ENCODE results near the gene SLC7A5. TPM values are rescaled to one million over a fixed set of nuclear protein-coding genes. Genes with fewer than 3 reads are reported as not detected.
"Not testable (repeated sequence)": the region's sequence is repeated elsewhere in the genome, so short reads cannot be mapped to it uniquely, and the experiment has no call there.

The SLC7A5 gene
- total RNA-seq, 1 experiment from 2014 or later, result 190 TPM

GRCh38 chr16:87895641-87896141, 26.4 kb upstream of the SLC7A5 start:
- peak; percentile 2 for DNase-seq (ENCODE audit: low read depth, low spot score)

GRCh38 chr16:87894005-87894404, 24.7 kb upstream of the SLC7A5 start:
- DNase-seq (ENCODE audit: low read depth, low spot score); in situ Hi-C loops (cut with HindIII; ENCODE audit: low pct_unique_long_range_greater_than_20kb, low sequenced_read_pairs): not testable (repeated sequence)

More at GRCh38 chr16:87895641-87896141, 26.4 kb upstream of the SLC7A5 start:
- in situ Hi-C loops (cut with HindIII; ENCODE audit: low pct_unique_long_range_greater_than_20kb, low sequenced_read_pairs), result no loop called here

- no peak for DNase-seq (ENCODE audit: low read depth, low spot score)
- in situ Hi-C loops (cut with HindIII; ENCODE audit: low pct_unique_long_range_greater_than_20kb, low sequenced_read_pairs), result no loop called here
These were observed 22.5 kb upstream of the SLC7A5 start for GRCh38 chr16:87891764-87892163.

GRCh38 chr16:87889762-87890161, 20.5 kb upstream of the SLC7A5 start:
- in situ Hi-C loops (cut with HindIII; ENCODE audit: low pct_unique_long_range_greater_than_20kb, low sequenced_read_pairs), result not testable (repeated sequence)

GRCh38 chr16:87888346-87888745, 19.0 kb upstream of the SLC7A5 start:
- in situ Hi-C loops (cut with HindIII; ENCODE audit: low pct_unique_long_range_greater_than_20kb, low sequenced_read_pairs); DNase-seq (ENCODE audit: low read depth, low spot score): not testable (repeated sequence)

More at GRCh38 chr16:87889762-87890161, 20.5 kb upstream of the SLC7A5 start:
- peak; percentile 5 for DNase-seq (ENCODE audit: low read depth, low spot score)

GRCh38 chr16:87887931-87888330, 18.6 kb upstream of the SLC7A5 start:
- DNase-seq (ENCODE audit: low read depth, low spot score); in situ Hi-C loops (cut with HindIII; ENCODE audit: low pct_unique_long_range_greater_than_20kb, low sequenced_read_pairs): not testable (repeated sequence)

- in situ Hi-C loops (cut with HindIII; ENCODE audit: low pct_unique_long_range_greater_than_20kb, low sequenced_read_pairs); DNase-seq (ENCODE audit: low read depth, low spot score): not testable (repeated sequence)
These were observed 16.2 kb upstream of the SLC7A5 start for GRCh38 chr16:87885371-87885967.

- no peak for DNase-seq (ENCODE audit: low read depth, low spot score)
- in situ Hi-C loops (cut with HindIII; ENCODE audit: low pct_unique_long_range_greater_than_20kb, low sequenced_read_pairs), result no loop called here
These were observed 13.2 kb upstream of the SLC7A5 start for GRCh38 chr16:87882436-87883019.

- DNase-seq (ENCODE audit: low read depth, low spot score), result no peak
- in situ Hi-C loops (cut with HindIII; ENCODE audit: low pct_unique_long_range_greater_than_20kb, low sequenced_read_pairs), result no loop called here
These were observed 12.3 kb upstream of the SLC7A5 start for GRCh38 chr16:87881324-87882200.

GRCh38 chr16:87880117-87880696, 10.9 kb upstream of the SLC7A5 start:
- in situ Hi-C loops (cut with HindIII; ENCODE audit: low pct_unique_long_range_greater_than_20kb, low sequenced_read_pairs), result no loop called here
- no peak for DNase-seq (ENCODE audit: low read depth, low spot score)

GRCh38 chr16:87879411-87880013, 10.2 kb upstream of the SLC7A5 start:
- DNase-seq (ENCODE audit: low read depth, low spot score); in situ Hi-C loops (cut with HindIII; ENCODE audit: low pct_unique_long_range_greater_than_20kb, low sequenced_read_pairs): not testable (repeated sequence)

GRCh38 chr16:87878704-87879103, 9.4 kb upstream of the SLC7A5 start:
- DNase-seq (ENCODE audit: low read depth, low spot score), result no peak
- in situ Hi-C loops (cut with HindIII; ENCODE audit: low pct_unique_long_range_greater_than_20kb, low sequenced_read_pairs), result no loop called here

GRCh38 chr16:87877942-87878507, 8.7 kb upstream of the SLC7A5 start:
- in situ Hi-C loops (cut with HindIII; ENCODE audit: low pct_unique_long_range_greater_than_20kb, low sequenced_read_pairs), result no loop called here
- DNase-seq (ENCODE audit: low read depth, low spot score), result no peak

GRCh38 chr16:87874639-87875427, 5.5 kb upstream of the SLC7A5 start:
- in situ Hi-C loops (cut with HindIII; ENCODE audit: low pct_unique_long_range_greater_than_20kb, low sequenced_read_pairs), result no loop called here
- no peak for DNase-seq (ENCODE audit: low read depth, low spot score)

GRCh38 chr16:87870418-87871291, 1.3 kb upstream of the SLC7A5 start:
- DNase-seq (ENCODE audit: low read depth, low spot score); in situ Hi-C loops (cut with HindIII; ENCODE audit: low pct_unique_long_range_greater_than_20kb, low sequenced_read_pairs): not testable (repeated sequence)
